Measurements from ENCODE around the gene LTK.

The LTK gene

DNA sequence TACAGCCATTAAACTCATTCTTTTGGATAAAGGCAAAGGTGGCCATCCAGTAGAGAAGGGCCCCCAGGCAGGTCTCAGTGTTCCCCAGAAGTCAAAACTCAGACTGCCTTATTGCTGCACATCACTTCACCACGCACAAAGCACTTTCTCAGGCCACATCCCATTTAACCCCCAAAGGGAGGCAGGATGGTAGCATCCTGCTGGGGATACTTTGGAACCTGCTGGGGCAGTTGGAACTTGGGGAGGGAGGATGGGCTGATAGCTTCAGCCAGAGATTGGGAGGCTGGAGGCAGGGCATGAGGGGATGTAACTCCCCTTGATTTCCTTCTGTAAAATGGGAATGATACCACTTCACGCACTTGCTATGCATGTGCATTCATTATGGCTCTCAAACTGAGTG lies 15.0 kb downstream of the LTK start:
- DNase-seq (ENCODE audit: low spot score): no peak

GRCh38 chr15:41495736-41496599 lies 17.7 kb downstream of the LTK start:
- no peak for DNase-seq (ENCODE audit: low spot score)

DNA sequence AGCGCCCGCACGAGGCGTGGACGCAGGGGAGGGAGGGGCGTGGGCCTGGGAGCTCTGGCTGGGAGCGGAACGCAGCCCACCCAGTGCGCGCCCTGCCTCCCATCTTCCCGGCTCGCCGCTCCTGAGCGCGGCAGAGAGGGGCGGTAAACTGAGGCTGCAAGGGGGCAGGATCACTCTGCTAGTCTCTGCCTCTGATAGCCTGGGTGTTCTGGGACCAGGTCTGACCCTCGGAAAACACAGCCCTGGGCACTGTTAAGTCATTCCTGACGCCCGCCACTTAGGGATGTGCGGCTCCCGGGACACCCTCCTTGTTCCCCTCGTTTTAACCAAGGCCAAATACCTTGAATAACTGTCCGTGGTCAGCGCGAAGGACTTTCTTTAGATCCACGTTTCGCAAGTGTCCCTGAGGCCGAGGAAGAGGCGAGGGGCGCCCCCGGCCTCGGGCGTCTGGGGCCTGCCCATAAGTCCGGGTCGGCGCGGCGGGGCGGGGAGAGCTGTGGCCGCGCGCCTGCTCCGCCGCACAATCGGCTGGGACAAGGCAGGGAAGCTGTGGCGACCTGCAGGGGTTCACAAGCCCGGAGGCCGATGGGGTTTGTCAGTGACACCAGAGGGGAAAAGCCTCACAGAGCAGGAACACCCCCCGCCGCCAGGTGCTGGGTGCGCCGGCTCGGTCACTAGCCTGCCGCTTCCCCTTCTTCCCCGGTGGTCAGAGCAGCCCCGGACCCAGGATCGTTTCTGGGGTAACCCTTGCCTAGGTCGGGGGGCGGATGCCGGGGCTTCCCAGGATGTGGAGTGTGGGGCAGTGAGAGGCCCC lies 18.5 kb downstream of the LTK start:
- DNase-seq (ENCODE audit: low spot score): no peak

- peak; percentile 52 for DNase-seq (ENCODE audit: low spot score)
Measured at GRCh38 chr15:41494190-41494921, 19.3 kb downstream of the LTK start.

GRCh38 chr15:41493902-41494189 lies 19.8 kb downstream of the LTK start:
- no peak for DNase-seq (ENCODE audit: low spot score)

- DNase-seq (ENCODE audit: low spot score): peak; percentile 91
Measured at GRCh38 chr15:41493205-41493901, 20.3 kb downstream of the LTK start, which contains the start of gene ITPKA. Gene ITPKA, plus strand, starts transcription at chr15:41493874. Its CDS starts 54 bp downstream, at chr15:41493928.

GRCh38 chr15:41492597-41493204 lies 20.9 kb downstream of the LTK start:
- peak; percentile 51 for DNase-seq (ENCODE audit: low spot score)

DNA sequence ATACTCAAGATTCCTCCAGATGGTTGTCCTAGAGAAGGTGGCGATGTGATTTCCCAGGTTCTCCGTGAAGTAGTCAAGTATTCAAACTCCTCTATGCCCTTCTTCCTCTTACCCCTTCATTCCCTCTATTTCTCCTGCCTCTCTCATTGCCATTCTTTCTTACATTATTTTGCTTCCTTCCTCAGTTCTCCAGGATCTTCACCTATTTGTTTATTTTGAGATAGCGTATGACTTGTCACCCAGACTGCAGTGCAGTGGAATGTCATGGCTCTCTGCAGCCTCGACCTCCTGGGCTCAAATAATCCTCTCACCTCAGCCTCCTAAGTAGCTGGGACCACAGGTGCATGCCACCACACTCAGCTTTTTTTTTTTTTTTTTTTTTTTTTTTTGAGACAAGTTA lies 21.7 kb downstream of the LTK start:
- DNase-seq (ENCODE audit: low spot score): no peak

DNA sequence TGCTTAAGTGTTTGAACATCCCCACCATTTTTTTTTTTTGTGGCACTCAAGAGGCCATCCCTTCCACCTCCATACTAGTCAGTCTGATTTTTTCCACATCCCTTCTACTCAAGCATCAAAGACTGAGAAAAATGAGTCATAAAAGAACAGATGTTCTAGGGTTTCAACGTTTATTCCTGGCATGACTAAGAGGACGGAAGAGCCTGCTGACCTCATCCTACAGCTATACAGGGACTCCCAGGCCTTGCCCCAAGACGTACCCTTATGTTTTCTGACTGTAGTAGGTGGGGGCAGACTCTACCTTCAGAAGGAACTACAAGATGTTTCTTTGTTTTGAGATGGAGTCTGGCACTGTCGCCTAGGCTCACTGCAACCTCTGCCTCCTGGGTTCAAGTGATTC lies 23.3 kb downstream of the LTK start:
- DNase-seq (ENCODE audit: low spot score): peak; percentile 98

DNA sequence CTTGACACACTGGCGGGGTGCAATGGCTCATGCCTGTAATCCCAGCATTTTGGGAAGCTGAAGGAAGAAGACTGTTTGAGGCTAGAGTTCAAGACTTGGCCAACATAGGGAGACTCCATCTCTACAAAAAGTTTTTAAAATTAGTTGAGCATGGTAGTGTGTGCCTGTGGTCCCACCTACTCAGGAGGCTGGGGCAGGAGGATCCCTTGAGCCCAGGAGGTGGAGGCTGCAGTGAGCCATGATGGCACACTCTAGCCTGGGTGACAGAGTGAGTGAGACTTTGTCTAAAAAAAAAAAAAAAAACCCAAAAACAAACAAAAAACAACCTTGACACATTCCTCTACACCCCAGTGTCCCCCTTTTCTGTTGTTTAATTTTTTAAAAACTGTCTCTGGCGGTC lies 24.0 kb downstream of the LTK start:
- no peak for DNase-seq (ENCODE audit: low spot score)

DNA sequence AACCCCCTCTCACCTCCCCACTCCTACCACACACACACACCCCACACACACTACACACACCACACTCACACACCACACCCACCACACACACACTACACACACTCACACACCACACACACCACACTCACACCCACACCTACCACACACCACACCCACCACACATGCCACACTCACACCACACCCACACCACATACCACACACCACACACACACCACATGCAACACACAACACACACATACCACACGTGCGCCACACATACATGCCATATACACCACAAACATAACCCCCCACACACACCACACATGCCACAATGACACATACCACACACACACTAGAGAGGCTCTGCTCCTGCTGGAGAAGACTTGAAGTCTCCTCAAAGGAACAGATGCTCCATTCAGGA lies 25.8 kb downstream of the LTK start:
- no peak for DNase-seq (ENCODE audit: low spot score)

- no peak for DNase-seq (ENCODE audit: low spot score)
Measured at GRCh38 chr15:41487381-41487780, 26.2 kb downstream of the LTK start.

- DNase-seq (ENCODE audit: low spot score): no peak
Measured at GRCh38 chr15:41486286-41486685, 27.3 kb downstream of the LTK start.

- no peak for DNase-seq (ENCODE audit: low spot score)
Measured at GRCh38 chr15:41484937-41485625, 28.5 kb downstream of the LTK start.

GRCh38 chr15:41483519-41483918 lies 30.1 kb downstream of the LTK start:
- DNase-seq (ENCODE audit: low spot score): no peak

DNA sequence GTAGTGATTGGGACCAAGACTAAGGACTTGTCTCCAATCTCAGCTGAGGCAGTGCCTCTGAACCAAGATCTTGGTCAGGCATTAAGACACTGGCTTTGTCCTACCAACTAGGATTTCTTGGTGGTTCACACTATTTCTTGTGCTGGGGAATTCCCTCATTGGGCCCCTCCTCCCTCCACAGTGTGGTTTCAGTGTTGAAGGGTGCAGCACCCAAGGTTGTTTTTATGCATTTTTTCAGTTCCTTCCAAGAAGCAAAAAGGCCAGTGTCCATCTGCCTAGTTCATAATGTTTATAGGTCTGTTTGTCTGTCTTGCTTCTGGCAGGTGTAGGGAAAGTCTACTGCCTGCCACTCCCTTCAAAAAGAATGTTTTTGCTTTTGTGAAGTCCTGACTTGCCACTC lies 30.5 kb downstream of the LTK start:
- no peak for DNase-seq (ENCODE audit: low spot score)

- DNase-seq (ENCODE audit: low spot score): no peak
Measured at GRCh38 chr15:41482110-41482877, 31.3 kb downstream of the LTK start.

DNA sequence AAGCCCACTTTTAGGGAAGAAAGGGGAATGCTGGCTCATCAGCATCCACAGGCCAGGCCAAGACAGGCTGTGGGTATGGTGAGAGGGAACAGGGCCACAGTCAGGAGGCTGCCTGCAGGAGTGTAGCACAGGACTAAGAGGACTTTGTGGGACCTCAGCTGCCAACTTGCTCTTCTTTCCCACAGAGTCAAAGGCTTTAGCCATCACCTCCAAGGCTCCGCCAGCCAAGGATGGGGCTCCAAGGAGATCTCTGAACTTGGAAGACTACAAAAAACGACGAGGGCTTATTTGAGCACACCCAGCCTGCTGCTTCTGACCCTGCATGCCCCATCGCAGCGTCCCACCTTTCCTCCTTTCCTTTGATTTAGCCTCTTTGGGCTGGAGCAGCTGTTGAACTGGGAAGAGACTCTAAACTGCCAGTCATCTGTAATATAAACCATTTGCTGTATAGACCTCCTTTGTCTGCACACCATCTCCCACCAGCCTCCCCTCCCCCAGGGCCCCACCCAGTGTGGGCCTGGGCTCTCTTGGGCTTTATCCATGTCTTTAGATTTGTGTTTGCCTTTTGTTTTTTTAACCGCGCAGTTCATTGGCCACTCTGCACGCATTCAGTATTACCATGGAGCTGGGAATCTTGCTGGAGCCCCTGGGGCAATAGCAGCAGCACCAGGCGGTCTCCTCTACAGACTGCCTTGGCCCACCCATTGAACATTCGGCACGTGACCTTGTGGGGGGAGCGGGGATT lies 33.1 kb downstream of the LTK start:
- DNase-seq (ENCODE audit: low spot score): no peak

GRCh38 chr15:41476416-41477048 lies 37.1 kb downstream of the LTK start:
- no peak for DNase-seq (ENCODE audit: low spot score)

Data from RKO (cell line).